BLaER1 treated with 17β-estradiol and CSF1 and Interleukin-3, amounts not matched to agents 10 nM and 100 nM (cell line): ENCODE data around the gene SNX8.

Experiments
- H3K27ac ChIP-seq, 11 experiments: shearing (Covaris generic); formaldehyde crosslinking; 2 replicates each; pipeline ENCODE4 v1.8.1; 2022
- H3K27me3 ChIP-seq, 11 experiments: shearing (Covaris generic); formaldehyde crosslinking; 2 replicates each; pipeline ENCODE4 v1.8.1; 2022
- H3K36me3 ChIP-seq, 11 experiments: shearing (Covaris generic); formaldehyde crosslinking; 2 replicates each; pipeline ENCODE4 v1.8.1; 2022
- H3K4me1 ChIP-seq, 10 experiments: shearing (Covaris generic); formaldehyde crosslinking; 2 replicates each; pipeline ENCODE4 v1.8.1; 2022
- H3K4me2 ChIP-seq, 11 experiments: shearing (Covaris generic); formaldehyde crosslinking; 2 replicates each; pipeline ENCODE4 v1.8.1; 2022
- H3K4me3 ChIP-seq, 10 experiments: shearing (Covaris generic); formaldehyde crosslinking; 2 replicates each; pipeline ENCODE4 v1.8.1; 2022
- H3K9ac ChIP-seq, 11 experiments: shearing (Covaris generic); formaldehyde crosslinking; 2 replicates each; pipeline ENCODE4 v1.8.1; 2022
- H3K9me3 ChIP-seq, 11 experiments: shearing (Covaris generic); formaldehyde crosslinking; replicated peaks in 1 of 11; 2 replicates each; pipeline ENCODE4 v1.8.1; 2022
- H4K20me1 ChIP-seq, 11 experiments: shearing (Covaris generic); formaldehyde crosslinking; 2 replicates each; pipeline ENCODE4 v1.8.1; 2022
- Cebpa-rat ChIP-seq, 11 experiments: shearing (Covaris generic); IDR thresholded peaks; 2 replicates each; pipeline ENCODE4 v1.8.1; 2022

Gene SNX8

DNA sequence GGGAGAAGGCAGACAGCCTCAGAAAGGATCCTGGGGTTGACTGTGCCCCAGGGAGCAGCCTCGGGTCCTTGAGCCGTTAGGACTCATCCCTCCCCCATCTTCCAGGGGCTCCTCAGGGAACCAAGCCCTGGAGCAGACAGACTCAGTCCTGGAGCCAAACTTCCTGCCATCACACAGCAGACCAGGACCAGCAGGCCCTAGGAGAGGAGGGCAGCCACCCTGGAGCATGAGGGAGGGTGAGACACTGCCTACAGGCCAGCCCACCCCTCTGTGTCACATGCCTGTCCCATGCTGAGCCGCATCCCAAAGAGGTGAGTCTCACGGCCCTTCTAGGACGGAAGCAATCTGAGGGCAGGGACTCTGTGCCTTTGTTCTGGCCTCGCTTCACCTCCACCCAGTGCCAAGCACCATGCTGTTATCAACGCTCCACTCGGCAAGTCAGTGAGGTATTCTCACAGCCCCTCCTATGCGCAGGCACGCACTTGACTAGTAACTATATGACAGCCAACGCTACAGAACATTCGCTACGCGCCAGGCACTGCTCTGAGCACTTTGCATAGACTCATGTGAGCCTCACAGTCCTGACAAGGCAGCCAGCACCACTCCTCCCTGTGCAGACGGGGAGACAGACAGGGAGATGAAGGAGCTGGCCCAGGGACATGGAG lies 100.6 kb downstream of the SNX8 start:
- Histone ChIP-seq H4K20me1 (peaks cover 16 to 100% (median 76%) of the 10 kb centered on the region in 11 experiments; a peak in 21 of 22 replicates), H3K36me3 (peaks cover 83 to 94% (median 90%) of the 10 kb centered on the region in 11 experiments)
- no peak for TF ChIP-seq Cebpa-rat (IDR thresholded peaks at IDR 0.05)

DNA sequence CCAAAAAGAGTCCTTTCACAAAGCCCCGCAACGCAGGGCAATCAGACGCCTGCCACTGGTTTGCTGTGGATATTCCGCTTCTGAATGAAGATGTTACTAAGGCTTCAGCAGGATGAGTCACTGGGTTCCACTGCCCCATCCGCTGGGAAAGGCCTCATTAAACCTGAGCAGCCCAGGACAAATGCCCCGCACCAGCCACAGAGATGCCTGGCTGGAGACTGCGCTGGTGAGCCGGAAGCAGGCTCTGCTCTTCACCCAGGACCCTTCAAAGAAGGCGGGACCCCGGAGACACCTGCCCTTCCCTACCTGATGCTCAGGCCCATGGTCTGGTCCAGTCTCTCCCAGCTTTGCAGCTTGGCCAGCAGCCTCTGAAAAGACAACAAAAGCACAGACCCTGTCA lies 101.3 kb downstream of the SNX8 start:
- TF ChIP-seq Cebpa-rat (IDR thresholded peaks at IDR 0.05) = no peak
- no peak overlapping the region for H3K27ac ChIP-seq
- no peaks in the 10 kb centered on the region for H3K27me3 ChIP-seq
- H4K20me1 ChIP-seq = peaks cover 18 to 100% (median 75%) of the 10 kb centered on the region in 11 experiments; a peak in 21 of 22 replicates
- no peak overlapping the region for H3K4me3 ChIP-seq
- H3K4me2 ChIP-seq = no peak overlapping the region
- peaks cover 0 to 40% (median 33%) of the 10 kb centered on the region in 10 experiments; a peak in 18 of 20 replicates for H3K4me1 ChIP-seq
- H3K9ac ChIP-seq = no peak overlapping the region; a peak in 1 of 22 replicates
- peaks cover 84 to 94% (median 90%) of the 10 kb centered on the region in 11 experiments for H3K36me3 ChIP-seq
- no peaks in the 10 kb centered on the region for H3K9me3 ChIP-seq

More for the DNA sequence above, 100.6 kb downstream of the SNX8 start:
- Histone ChIP-seq H3K27me3 (no peaks in the 10 kb centered on the region), H3K27ac (no peak overlapping the region), H3K9me3 (no peaks in the 10 kb centered on the region), H3K4me3 (no peak overlapping the region), H3K4me1 (peaks cover 0 to 33% (median 26%) of the 10 kb centered on the region in 10 experiments; a peak in 18 of 20 replicates), H3K4me2 (no peak overlapping the region), H3K9ac (0 out of 22 replicates have a peak overlapping the region, but pooled peaks of 1 of the 11 experiments have one; percentile 2)

DNA sequence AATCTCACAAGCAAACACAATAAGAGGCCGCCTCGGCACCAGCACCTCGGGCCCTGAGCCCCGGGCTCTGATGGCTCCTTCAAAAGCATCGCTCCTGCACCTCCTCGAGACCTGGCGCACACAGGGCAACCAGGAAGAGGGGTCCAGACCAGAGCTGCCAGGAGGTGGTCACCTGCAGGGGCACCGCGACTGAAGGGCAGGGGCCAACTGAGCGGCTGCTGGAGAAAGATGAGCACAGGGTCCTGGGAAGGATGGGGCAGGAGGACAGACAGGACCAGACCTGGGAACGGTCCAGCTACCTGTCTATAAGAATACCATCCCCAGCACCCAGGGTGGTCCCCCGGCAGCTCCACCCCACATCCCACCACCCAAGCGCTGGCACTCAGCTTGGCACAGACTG lies 102.3 kb downstream of the SNX8 start:
- no peak overlapping the region for H3K27ac ChIP-seq
- no peak overlapping the region for H3K4me3 ChIP-seq
- H4K20me1 ChIP-seq = peaks cover 18 to 100% (median 75%) of the 10 kb centered on the region in 11 experiments; a peak in 21 of 22 replicates
- H3K27me3 ChIP-seq = no peaks in the 10 kb centered on the region
- no peak overlapping the region for H3K4me2 ChIP-seq
- 0 out of 22 replicates have a peak overlapping the region, but pooled peaks of 1 of the 11 experiments have one; percentile 26 for H3K9ac ChIP-seq
- H3K9me3 ChIP-seq = no peaks in the 10 kb centered on the region
- peaks cover 0 to 37% (median 33%) of the 10 kb centered on the region in 10 experiments; a peak in 18 of 20 replicates for H3K4me1 ChIP-seq
- no peak for TF ChIP-seq Cebpa-rat (IDR thresholded peaks at IDR 0.05)
- peaks cover 84 to 94% (median 90%) of the 10 kb centered on the region in 11 experiments for H3K36me3 ChIP-seq

DNA sequence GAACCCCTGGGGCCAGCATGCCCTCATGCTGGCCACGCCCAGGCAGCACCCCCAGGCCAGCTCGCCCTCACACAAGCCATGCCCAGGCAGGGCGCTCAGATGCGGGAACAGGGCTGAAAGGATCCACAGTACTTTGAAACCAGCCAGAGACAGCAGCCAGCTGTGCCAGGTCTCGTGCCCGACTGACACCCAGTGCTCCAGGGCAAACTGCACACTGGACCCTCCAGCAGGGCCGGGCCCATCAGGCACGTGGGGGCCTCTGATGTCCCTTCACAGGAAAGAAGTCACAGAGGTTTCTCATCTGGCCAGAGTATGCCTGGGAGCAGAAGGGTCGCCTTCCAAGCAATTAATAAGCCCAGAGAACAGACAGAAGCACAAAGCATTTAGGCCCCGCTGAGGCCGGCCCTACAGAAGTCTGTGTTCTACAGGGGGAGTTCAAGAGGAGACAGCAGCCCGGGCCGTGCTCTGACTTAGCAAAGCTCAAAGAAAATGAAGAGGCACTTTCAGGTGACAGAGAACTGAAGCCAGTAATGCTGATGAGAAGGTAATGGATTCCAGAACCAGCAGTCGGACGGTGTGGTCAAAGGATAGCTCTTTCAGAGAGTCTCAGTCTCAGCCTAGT lies 102.9 kb downstream of the SNX8 start:
- H3K9ac ChIP-seq = peak overlapping the region in 2 of 11 experiments; percentile 12 to 26; a peak in 2 of 22 replicates
- peaks cover 82 to 94% (median 89%) of the 10 kb centered on the region in 11 experiments for H3K36me3 ChIP-seq
- H3K4me1 ChIP-seq = peaks cover 0 to 35% (median 31%) of the 10 kb centered on the region in 10 experiments; a peak in 18 of 20 replicates
- H4K20me1 ChIP-seq = peaks cover 18 to 98% (median 70%) of the 10 kb centered on the region in 11 experiments; a peak in 21 of 22 replicates
- no peak overlapping the region for H3K4me3 ChIP-seq
- no peaks in the 10 kb centered on the region for H3K9me3 ChIP-seq
- H3K4me2 ChIP-seq = no peak overlapping the region
- TF ChIP-seq Cebpa-rat (IDR thresholded peaks at IDR 0.05) = no peak
- no peaks in the 10 kb centered on the region for H3K27me3 ChIP-seq
- no peak overlapping the region for H3K27ac ChIP-seq

DNA sequence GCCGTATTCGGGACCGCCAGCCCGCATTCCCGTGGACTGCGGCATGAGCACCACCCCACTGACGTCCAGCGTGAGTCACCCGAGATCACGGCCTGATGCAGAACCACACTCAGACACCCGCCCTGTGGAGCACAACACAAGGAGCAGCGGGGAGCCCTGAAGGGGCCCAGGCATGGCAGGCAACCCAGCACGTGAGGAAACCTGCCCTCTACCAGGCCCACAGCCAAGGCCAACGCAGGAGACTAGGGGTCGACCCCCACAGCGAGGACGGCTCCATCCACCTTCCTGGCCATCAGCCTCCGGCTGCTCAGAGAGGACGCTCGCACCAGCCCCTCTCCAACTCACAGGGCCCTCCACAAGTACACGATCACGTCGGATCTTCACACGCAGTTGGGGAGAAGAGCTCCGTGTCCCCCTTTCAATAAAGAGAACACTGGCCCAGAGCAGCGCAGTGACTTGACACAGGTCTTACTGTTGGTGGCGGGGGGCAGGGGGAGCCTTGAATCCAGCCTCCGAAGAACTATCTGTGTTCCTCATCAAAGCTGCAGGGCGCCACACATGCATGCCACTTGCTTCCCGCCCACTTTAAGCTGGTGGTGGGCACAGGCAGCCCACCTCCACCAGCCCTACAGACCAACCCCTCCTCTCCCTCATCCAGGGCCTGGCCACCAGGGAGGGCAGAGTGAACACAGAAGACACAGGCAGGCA lies 103.5 kb downstream of the SNX8 start:
- no peaks in the 10 kb centered on the region for H3K27me3 ChIP-seq
- no peaks in the 10 kb centered on the region for H3K9me3 ChIP-seq
- peaks cover 79 to 94% (median 85%) of the 10 kb centered on the region in 11 experiments for H3K36me3 ChIP-seq
- no peak overlapping the region for H3K27ac ChIP-seq
- peaks cover 18 to 95% (median 64%) of the 10 kb centered on the region in 11 experiments; a peak in 21 of 22 replicates for H4K20me1 ChIP-seq
- no peak overlapping the region for H3K4me3 ChIP-seq
- no peak for TF ChIP-seq Cebpa-rat (IDR thresholded peaks at IDR 0.05)
- H3K4me1 ChIP-seq = peaks cover 0 to 35% (median 31%) of the 10 kb centered on the region in 10 experiments; a peak in 18 of 20 replicates
- H3K4me2 ChIP-seq = no peak overlapping the region
- peak overlapping the region in 1 of 11 experiments; percentile 12; a peak in 1 of 22 replicates for H3K9ac ChIP-seq

DNA sequence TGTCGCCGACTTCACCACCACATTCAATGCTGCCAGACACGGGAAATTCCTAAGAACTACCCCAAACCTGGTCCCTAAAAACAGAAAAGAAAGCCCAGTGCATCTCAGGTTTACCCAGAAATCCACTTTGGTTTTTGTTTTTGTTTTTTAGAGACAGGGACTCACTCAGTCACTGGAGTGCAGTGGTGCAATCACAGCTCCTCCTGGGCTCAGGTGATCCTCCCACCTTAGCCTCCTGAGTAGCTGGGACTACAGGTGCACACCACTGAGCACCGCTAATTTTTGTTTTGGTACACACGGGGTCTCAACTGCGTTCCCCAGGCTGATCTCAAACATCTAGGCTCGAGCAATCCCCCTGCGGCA lies 104.3 kb downstream of the SNX8 start:
- Histone ChIP-seq H3K4me2 (peak overlapping the region in 10 of 11 experiments; percentile 33 to 79 (median 46); a peak in 18 of 22 replicates), H3K27me3 (no peaks in the 10 kb centered on the region), H3K36me3 (peaks cover 71 to 91% (median 80%) of the 10 kb centered on the region in 11 experiments), H3K4me1 (peaks cover 0 to 32% (median 31%) of the 10 kb centered on the region in 10 experiments; a peak in 18 of 20 replicates), H3K27ac (0 out of 22 replicates have a peak overlapping the region, but pooled peaks of 1 of the 11 experiments have one; percentile 43), H3K4me3 (no peak overlapping the region), H3K9ac (peak overlapping the region in 8 of 11 experiments; percentile 18 to 57 (median 36); a peak in 11 of 22 replicates), H4K20me1 (peaks cover 18 to 95% (median 66%) of the 10 kb centered on the region in 11 experiments; a peak in 21 of 22 replicates), H3K9me3 (no peaks in the 10 kb centered on the region)
- TF ChIP-seq Cebpa-rat (IDR thresholded peaks at IDR 0.05) = no peak

DNA sequence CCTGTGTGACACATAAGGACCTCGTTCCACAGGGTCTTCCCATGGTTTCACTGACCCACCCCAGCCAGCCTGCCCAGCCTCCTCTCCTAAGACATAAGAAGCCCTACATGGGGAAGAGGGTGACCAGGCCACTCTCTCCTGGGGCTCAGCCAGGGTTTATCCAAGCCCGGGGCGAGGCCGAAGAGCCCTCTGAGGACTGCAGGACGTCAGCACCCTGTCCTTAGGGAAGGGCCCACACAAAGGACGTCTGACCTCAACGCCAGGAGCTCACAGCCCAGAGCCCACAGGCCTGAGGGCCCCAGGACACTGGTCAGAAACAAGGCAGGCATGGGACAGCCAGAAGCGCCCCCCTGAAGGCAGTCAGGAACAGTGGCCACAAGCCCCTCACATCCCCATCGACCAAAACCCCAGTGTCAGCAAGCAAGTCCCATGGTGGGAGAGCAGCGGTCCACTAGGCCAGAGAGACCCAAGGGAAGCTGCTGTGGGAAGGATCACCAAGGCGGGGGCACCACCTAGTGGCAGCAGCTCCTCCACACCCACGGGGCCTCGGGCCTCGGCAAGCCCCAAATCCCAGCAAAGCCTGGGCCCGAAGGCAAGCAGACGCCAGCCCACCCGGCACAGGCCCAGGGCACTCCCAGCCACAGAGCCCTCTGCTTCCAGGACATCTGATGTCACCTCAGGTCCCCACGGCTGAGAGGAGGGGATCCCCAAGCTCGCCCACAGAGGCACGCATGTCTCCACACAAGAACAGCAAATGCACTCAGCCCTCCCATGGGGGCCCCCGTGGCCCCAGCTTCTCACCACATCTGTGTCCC lies 104.9 kb downstream of the SNX8 start:
- no peak for TF ChIP-seq Cebpa-rat (IDR thresholded peaks at IDR 0.05)
- Histone ChIP-seq H3K27ac (0 out of 22 replicates have a peak overlapping the region, but pooled peaks of 2 of the 11 experiments have one; percentile 12 to 43), H3K27me3 (no peaks in the 10 kb centered on the region), H4K20me1 (peaks cover 18 to 95% (median 66%) of the 10 kb centered on the region in 11 experiments; a peak in 21 of 22 replicates), H3K36me3 (peaks cover 67 to 90% (median 74%) of the 10 kb centered on the region in 11 experiments), H3K9me3 (no peaks in the 10 kb centered on the region), H3K4me1 (peaks cover 4 to 37% (median 33%) of the 10 kb centered on the region in 10 experiments), H3K4me3 (no peak overlapping the region), H3K4me2 (peak overlapping the region; percentile 33 to 79 (median 45); a peak in 18 of 22 replicates), H3K9ac (peak overlapping the region in 8 of 11 experiments; percentile 18 to 57 (median 36); a peak in 11 of 22 replicates)
